ENCODE data around the gene FAM53C.
"Not testable (repeated sequence)": the region's sequence is repeated elsewhere in the genome, so short reads cannot be mapped to it uniquely, and the experiment has no call there.

FAM53C gene

DNA sequence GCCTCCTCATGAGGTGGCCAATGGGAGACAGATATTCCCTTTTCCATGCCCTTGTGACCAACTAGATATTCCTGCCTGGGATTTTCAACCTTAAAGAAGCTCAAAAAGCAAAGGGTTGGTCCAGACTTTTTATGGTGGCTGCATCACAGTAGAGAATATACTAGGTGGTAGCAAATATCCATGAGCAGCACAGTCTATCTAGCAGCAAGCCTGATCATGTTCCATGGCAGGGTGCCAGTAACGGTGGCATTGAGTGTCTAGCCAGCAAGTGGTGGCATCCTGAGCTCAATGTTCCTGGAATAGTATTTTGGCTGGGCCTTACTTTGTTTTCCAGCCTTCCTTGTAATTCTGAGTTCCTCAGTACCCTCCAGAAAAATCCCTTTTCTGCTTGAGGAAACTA is 32.3 kb upstream of the FAM53C start (continued):
- no peak for TF ChIP-seq ZNF391 (tag by site-specific recombination; IDR thresholded peaks at IDR 0.05; ENCODE audit: borderline replicate concordance, low read depth)
- no peak for TF ChIP-seq ZNF175 (tag by site-specific recombination; IDR thresholded peaks at IDR 0.05)
- TF ChIP-seq GLI4 (tag by site-specific recombination; IDR thresholded peaks at IDR 0.05): 0 out of 2 replicates have a peak, but pooled peaks have one; percentile 30
- TF ChIP-seq FEZF1 (tag by site-specific recombination; IDR thresholded peaks at IDR 0.05): no peak
- peak; percentile 53 for TF ChIP-seq ZNF600 (tag by site-specific recombination; IDR thresholded peaks at IDR 0.05)

DNA sequence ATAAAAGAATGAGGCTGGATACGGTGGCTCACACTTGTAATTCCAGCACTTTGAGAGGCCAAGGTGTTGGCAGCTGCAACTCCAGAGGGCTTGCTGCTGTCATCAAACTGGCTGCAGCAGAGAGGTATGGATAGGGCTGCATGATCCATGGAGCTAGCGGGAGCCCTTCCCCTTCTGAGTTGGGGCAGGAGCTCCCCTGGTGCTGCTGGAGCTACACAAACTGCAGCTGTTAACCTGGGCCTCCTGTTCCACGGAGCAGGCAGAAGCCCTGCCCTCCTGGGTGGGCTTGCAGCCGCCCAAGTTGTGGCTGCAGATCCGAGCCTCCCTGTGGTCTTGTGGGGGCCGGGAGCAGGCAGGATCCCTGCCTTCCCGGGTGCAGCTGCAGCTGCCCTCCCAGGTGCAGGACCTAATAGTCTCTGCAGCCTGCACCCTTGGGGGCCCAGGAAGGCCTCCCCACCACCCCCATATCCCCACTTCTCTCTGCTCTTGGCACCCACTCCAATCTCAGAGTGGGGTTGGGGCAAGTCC is 22.3 kb upstream of the FAM53C start:
- H3K27ac ChIP-seq (ENCODE audit: extremely low read depth, low read depth, low read length): no peak overlapping the region
- TF ChIP-seq, protein P1, sequence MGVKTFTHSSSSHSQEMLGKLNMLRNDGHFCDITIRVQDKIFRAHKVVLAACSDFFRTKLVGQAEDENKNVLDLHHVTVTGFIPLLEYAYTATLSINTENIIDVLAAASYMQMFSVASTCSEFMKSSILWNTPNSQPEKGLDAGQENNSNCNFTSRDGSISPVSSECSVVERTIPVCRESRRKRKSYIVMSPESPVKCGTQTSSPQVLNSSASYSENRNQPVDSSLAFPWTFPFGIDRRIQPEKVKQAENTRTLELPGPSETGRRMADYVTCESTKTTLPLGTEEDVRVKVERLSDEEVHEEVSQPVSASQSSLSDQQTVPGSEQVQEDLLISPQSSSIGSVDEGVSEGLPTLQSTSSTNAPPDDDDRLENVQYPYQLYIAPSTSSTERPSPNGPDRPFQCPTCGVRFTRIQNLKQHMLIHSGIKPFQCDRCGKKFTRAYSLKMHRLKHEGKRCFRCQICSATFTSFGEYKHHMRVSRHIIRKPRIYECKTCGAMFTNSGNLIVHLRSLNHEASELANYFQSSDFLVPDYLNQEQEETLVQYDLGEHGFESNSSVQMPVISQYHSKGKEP (tag by site-specific recombination; IDR thresholded peaks at IDR 0.05): no peak
- 0 out of 2 replicates have a peak, but pooled peaks have one; percentile 21 for TF ChIP-seq GLIS2 (tag by site-specific recombination; IDR thresholded peaks at IDR 0.05)
- no peak for TF ChIP-seq YY1 (tag by site-specific recombination; IDR thresholded peaks at IDR 0.05)
- TF ChIP-seq MYNN (tag by site-specific recombination; IDR thresholded peaks at IDR 0.05; ENCODE audit: borderline replicate concordance): no peak
- 0 out of 2 replicates have a peak, but pooled peaks have one; percentile 7 for TF ChIP-seq ZIC2 (tag by site-specific recombination; IDR thresholded peaks at IDR 0.05)
- CTCF ChIA-PET: no interaction called here
- no peak overlapping the region for H3K4me3 ChIP-seq (ENCODE audit: low read depth, low read length)
- POLR2A ChIA-PET: no interaction called here
- H3K4me1 ChIP-seq (ENCODE audit: control insufficient read depth, insufficient read depth, low read length): no peaks in the 10 kb centered on the region
- peaks cover 55 to 61% of the 10 kb centered on the region in 2 experiments for H3K36me3 ChIP-seq (ENCODE audit: control insufficient read depth in 2 of 2, insufficient read depth in 1 of 2, low read length in 2 of 2)
- H3K9me3 ChIP-seq (ENCODE audit: control insufficient read depth, insufficient read depth, low read depth, low read length): no peaks in the 10 kb centered on the region

DNA sequence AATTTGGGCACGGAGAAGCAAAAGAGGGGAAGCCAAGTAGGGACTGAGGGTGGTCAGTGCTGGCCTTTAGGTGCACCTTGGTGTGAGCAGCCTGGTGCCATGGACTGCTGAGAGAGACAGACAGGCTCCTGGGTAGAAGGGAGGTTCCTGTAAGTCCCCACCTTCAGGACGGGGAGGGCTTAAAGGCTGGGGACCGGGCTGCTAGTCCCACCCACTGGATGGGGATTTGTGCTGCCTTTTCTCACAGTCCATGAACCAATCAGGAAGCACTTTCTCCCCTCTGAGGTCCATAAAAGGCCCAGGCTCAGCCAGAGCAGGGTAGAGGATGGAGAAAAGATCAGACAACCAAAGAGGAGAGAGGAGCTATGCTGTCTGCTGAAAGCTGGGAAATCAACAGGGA is 21.7 kb upstream of the FAM53C start:
- POLR2A ChIA-PET: no interaction called here
- Histone ChIP-seq H3K4me1 (ENCODE audit: control insufficient read depth, insufficient read depth, low read length) (no peaks in the 10 kb centered on the region), H3K4me3 (ENCODE audit: low read depth, low read length) (no peak overlapping the region), H3K27ac (ENCODE audit: extremely low read depth, low read depth, low read length) (no peak overlapping the region), H3K9me3 (ENCODE audit: control insufficient read depth, insufficient read depth, low read depth, low read length) (no peaks in the 10 kb centered on the region), H3K36me3 (ENCODE audit: control insufficient read depth in 2 of 2, insufficient read depth in 1 of 2, low read length in 2 of 2) (peaks cover 56 to 61% of the 10 kb centered on the region in 2 experiments)
- CTCF ChIA-PET: interaction anchor here (1.8 kb wide), 1 partner anchor 36 kb away, joined by 6 read pairs; the partner anchor contains the start of gene KDM3B
- peak; percentile 48; the same call in 1 of the 2 replicates for TF ChIP-seq SP2 (tag by site-specific recombination; IDR thresholded peaks at IDR 0.05)
- TF ChIP-seq ZNF701 (tag by site-specific recombination; IDR thresholded peaks at IDR 0.05): no peak

DNA sequence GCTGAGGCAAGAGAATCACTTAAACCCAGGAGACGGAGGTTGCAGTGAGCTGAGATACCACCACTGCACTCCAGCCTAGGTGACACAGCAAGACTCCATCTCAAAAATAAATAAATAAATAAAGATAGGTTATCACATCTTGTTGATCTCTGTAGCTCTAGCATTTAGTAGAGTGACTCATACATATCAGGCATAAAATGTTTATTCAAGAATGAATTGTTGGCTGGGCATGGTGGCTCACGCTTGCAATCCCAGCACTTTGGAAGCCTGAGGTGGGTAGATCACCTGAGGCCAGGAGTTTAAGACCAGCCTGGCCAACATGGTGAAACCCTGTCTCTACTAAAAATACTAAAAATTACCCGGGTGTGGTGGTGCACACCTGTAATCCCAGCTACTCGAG is 19.9 kb upstream of the FAM53C start:
- H3K4me1 ChIP-seq (ENCODE audit: control insufficient read depth, insufficient read depth, low read length); H3K27ac ChIP-seq (ENCODE audit: extremely low read depth, low read depth, low read length); H3K4me3 ChIP-seq (ENCODE audit: low read depth, low read length); H3K9me3 ChIP-seq (ENCODE audit: control insufficient read depth, insufficient read depth, low read depth, low read length): not testable (repeated sequence)
- CTCF ChIA-PET: interaction anchor here (0.7 to 1.8 kb wide), 3 partner anchors 34 to 186 kb away, joined by 3 to 6 read pairs (median 3); partner anchors contain the start of gene KDM3B
- POLR2A ChIA-PET: interaction anchor here (0.6 kb wide), 1 partner anchor 54 kb away, joined by 3 read pairs; no protein-coding TSS in a partner anchor
- H3K36me3 ChIP-seq (ENCODE audit: control insufficient read depth in 2 of 2, insufficient read depth in 1 of 2, low read length in 2 of 2): peaks cover 48 to 51% of the 10 kb centered on the region in 2 experiments

DNA sequence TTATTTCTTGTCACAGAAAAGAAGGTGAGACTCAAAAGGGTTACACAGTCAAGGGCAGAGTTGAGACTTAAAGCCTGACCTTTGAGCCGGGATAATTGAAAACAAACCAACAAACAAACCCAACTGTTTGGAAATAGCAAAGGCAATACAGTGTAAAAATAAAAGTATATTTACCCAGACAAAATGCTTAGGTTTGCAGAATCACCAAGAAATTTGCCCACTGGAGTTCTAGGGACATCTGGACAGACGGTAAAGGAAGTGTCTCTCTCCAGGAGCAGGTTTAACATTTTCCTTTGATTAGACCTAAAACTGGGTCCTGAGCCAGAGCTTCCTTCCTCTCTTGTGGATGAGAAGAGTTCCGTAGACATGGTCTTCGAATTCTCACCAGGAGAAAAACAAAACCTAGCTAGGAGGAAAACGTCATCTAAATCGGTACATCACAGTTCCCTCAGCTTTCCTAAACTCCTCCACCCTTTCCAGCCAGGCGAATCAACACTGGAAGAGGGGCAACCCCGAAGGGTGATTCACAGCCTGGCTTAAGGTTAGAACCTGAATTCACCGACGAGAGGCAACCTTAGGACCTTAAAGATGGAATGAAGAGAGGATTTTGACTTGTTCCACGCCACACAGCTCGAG is 7.1 kb upstream of the FAM53C start:
- H3K4me1 ChIP-seq (ENCODE audit: control insufficient read depth, insufficient read depth, low read length): peaks cover 4% of the 10 kb centered on the region; the same call in 1 of the 2 replicates
- H3K4me3 ChIP-seq (ENCODE audit: low read depth, low read length): peak overlapping the region; percentile 78
- TF ChIP-seq ZBTB20 (tag by site-specific recombination; IDR thresholded peaks at IDR 0.05): 0 out of 2 replicates have a peak, but pooled peaks have one; percentile 27
- no peak for TF ChIP-seq ZNF776 (tag by site-specific recombination; IDR thresholded peaks at IDR 0.05; ENCODE audit: borderline replicate concordance)
- TF ChIP-seq RBAK (tag by site-specific recombination; IDR thresholded peaks at IDR 0.05): no peak
- peak; percentile 64 for TF ChIP-seq ZNF335 (tag by site-specific recombination; conservative IDR thresholded peaks at IDR 0.05)
- CTCF ChIA-PET: interaction anchor here (0.6 to 17.0 kb wide), 5 partner anchors 21 to 136 kb away, joined by 3 to 273 read pairs (median 3); partner anchors contain the start of gene KDM3B
- no peaks in the 10 kb centered on the region for H3K9me3 ChIP-seq (ENCODE audit: control insufficient read depth, insufficient read depth, low read depth, low read length)
- peak overlapping the region; percentile 75 for H3K27ac ChIP-seq (ENCODE audit: extremely low read depth, low read depth, low read length)
- POLR2A ChIA-PET: interaction anchor here (0.6 to 2.5 kb wide), 14 partner anchors 12 to 212 kb away, joined by 3 to 51 read pairs (median 5); partner anchors contain the start of genes BRD8, CDC23, EGR1 and ETF1
- peaks cover 20% of the 10 kb centered on the region in 2 experiments; a peak in 2 of 3 replicates for H3K36me3 ChIP-seq (ENCODE audit: control insufficient read depth in 2 of 2, insufficient read depth in 1 of 2, low read length in 2 of 2)
